ENCODE results near the gene PTCSC3. TPM values are rescaled to one million over a fixed set of nuclear protein-coding genes. Genes with fewer than 3 reads are reported as not detected.

PTCSC3 gene
- total and polyA plus RNA-seq, 10 of the 15 experiments (the other 5 are each of a cell fraction or from before 2014, with no cell fraction given), result not detected

DNA sequence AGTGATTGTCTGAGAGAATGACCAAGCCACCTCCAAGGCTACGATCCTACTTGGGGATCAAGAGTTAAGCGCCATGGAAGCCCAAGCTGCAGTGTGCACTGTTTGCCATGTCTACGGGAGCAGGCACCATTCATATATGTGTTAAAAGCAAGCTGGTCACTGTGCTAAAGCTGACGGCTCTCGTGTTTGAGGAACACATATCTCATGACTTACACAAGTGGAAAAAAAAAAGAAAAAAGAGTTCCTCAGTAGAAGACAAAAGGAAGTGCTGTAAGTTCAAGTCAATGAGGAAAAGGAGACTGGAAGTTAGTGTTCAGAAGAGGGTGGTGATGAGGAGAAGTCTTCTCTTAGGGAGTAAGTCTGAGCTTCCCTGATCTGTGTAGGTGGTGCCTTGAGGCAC is 4.9 kb upstream of the PTCSC3 start:
- H2AFZ ChIP-seq (ENCODE audit: control insufficient read depth, low read depth, low read length), result no peak overlapping the region
- H4K20me1 ChIP-seq (ENCODE audit: control insufficient read depth, insufficient read depth), result no peaks in the 10 kb centered on the region
- ATAC-seq, result no peak
- CTCF ChIA-PET, result no interaction called here
- TF ChIP-seq YY1 (IDR thresholded peaks at IDR 0.05; ENCODE audit: low read depth, low read length) (no peak), NR2C1 (IDR thresholded peaks at IDR 0.05) (no peak), ZNF207 (IDR thresholded peaks at IDR 0.05; ENCODE audit: borderline replicate concordance) (no peak), TCF12 (IDR thresholded peaks at IDR 0.05; ENCODE audit: low read depth, low read length) (no peak), YBX1 (IDR thresholded peaks at IDR 0.05) (no peak), NFXL1 (IDR thresholded peaks at IDR 0.05; ENCODE audit: borderline replicate concordance) (no peak), BHLHE40 (IDR thresholded peaks at IDR 0.05; ENCODE audit: borderline replicate concordance in 1 of 2, low read depth in 2 of 2, low read length in 1 of 2) (no peak), NR2F1 (conservative IDR thresholded peaks at IDR 0.05) (no peak), CHD1 (IDR thresholded peaks at IDR 0.05; ENCODE audit: low read depth, low read length) (no peak)
- TF ChIP-seq, protein P1, sequence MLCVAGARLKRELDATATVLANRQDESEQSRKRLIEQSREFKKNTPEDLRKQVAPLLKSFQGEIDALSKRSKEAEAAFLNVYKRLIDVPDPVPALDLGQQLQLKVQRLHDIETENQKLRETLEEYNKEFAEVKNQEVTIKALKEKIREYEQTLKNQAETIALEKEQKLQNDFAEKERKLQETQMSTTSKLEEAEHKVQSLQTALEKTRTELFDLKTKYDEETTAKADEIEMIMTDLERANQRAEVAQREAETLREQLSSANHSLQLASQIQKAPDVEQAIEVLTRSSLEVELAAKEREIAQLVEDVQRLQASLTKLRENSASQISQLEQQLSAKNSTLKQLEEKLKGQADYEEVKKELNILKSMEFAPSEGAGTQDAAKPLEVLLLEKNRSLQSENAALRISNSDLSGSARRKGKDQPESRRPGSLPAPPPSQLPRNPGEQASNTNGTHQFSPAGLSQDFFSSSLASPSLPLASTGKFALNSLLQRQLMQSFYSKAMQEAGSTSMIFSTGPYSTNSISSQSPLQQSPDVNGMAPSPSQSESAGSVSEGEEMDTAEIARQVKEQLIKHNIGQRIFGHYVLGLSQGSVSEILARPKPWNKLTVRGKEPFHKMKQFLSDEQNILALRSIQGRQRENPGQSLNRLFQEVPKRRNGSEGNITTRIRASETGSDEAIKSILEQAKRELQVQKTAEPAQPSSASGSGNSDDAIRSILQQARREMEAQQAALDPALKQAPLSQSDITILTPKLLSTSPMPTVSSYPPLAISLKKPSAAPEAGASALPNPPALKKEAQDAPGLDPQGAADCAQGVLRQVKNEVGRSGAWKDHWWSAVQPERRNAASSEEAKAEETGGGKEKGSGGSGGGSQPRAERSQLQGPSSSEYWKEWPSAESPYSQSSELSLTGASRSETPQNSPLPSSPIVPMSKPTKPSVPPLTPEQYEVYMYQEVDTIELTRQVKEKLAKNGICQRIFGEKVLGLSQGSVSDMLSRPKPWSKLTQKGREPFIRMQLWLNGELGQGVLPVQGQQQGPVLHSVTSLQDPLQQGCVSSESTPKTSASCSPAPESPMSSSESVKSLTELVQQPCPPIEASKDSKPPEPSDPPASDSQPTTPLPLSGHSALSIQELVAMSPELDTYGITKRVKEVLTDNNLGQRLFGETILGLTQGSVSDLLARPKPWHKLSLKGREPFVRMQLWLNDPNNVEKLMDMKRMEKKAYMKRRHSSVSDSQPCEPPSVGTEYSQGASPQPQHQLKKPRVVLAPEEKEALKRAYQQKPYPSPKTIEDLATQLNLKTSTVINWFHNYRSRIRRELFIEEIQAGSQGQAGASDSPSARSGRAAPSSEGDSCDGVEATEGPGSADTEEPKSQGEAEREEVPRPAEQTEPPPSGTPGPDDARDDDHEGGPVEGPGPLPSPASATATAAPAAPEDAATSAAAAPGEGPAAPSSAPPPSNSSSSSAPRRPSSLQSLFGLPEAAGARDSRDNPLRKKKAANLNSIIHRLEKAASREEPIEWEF (IDR thresholded peaks at IDR 0.05; ENCODE audit: insufficient replicate concordance, low read depth, low read length), result no peak
- intact Hi-C loops (cut with micrococcal nuclease; ENCODE audit: unreplicated experiment) (no loop called here), in situ Hi-C loops (cut with MboI) (no loop called here)
- DNase-seq (ENCODE audit: low read depth, low spot score), result no peak
- no peak overlapping the region for H3K9ac ChIP-seq (ENCODE audit: control insufficient read depth, insufficient read depth, low read length)
- no peak overlapping the region for H3K27ac ChIP-seq (ENCODE audit: control insufficient read depth, insufficient read depth)
- H3K36me3 ChIP-seq (ENCODE audit: control insufficient read depth in 2 of 2, insufficient read depth in 2 of 2, low read length in 1 of 2), result no peaks in the 10 kb centered on the region
- no peak for FAIRE-seq
- 33% methylated on average over 5 of the region's 5 CpGs for WGBS (ENCODE audit: insufficient coverage, insufficient replicate concordance, low lambda C conversion rate, missing lambda C conversion rate)
- no peak overlapping the region for H3K4me3 ChIP-seq
- RAD21 ChIA-PET (ENCODE audit: unreplicated experiment), result no interaction called here
- H3K4me1 ChIP-seq (ENCODE audit: control insufficient read depth, insufficient read depth, low read length), result no peaks in the 10 kb centered on the region
- POLR2A ChIA-PET, result no interaction called here
- no peaks in the 10 kb centered on the region for H3K9me3 ChIP-seq (replicated peaks; ENCODE audit: control insufficient read depth, insufficient read depth, low read length)
- SMC1A ChIA-PET (ENCODE audit: uncharacterized antibody, unreplicated experiment), result no interaction called here
- H3K4me2 ChIP-seq (ENCODE audit: control insufficient read depth, insufficient read depth), result no peak overlapping the region
- no peaks in the 10 kb centered on the region for H3K79me2 ChIP-seq (ENCODE audit: control insufficient read depth, insufficient read depth, low read length)
- H3K27me3 ChIP-seq (replicated peaks in 1 of 2; ENCODE audit: control insufficient read depth in 2 of 2, insufficient read depth in 2 of 2, low read length in 1 of 2), result no peaks in the 10 kb centered on the region
- BruUV-seq (replicated peaks), result no TSS peak
